Body of pancreas (tissue), 4 donors: Measurements from ENCODE around the gene ERMP1.

Source experiments
- POLR2A ChIP-seq, 3 donors: fragments of 450-650 bp; IDR thresholded peaks; one replicate each; pipeline ENCODE4 v1.6.1; 2016; ENCODE audit warnings: antibody characterized with exemption in 3 of 3, mild to moderate bottlenecking in 2 of 3
- TF ChIP-seq, protein P1 (sequence below), 7 experiments: fragments of 450-650 bp in 4 of 7; fragments of 200-600 bp in 3 of 7; sonication (generic) in 3 of 7; IDR thresholded peaks; one replicate each; pipeline ENCODE4 v1.5.1; 2016 to 2019; ENCODE audit warnings: antibody characterized with exemption in 7 of 7

GRCh38 chr9:5793812-5794211 is 39.1 kb downstream of the ERMP1 start:
- TF ChIP-seq, protein P1, sequence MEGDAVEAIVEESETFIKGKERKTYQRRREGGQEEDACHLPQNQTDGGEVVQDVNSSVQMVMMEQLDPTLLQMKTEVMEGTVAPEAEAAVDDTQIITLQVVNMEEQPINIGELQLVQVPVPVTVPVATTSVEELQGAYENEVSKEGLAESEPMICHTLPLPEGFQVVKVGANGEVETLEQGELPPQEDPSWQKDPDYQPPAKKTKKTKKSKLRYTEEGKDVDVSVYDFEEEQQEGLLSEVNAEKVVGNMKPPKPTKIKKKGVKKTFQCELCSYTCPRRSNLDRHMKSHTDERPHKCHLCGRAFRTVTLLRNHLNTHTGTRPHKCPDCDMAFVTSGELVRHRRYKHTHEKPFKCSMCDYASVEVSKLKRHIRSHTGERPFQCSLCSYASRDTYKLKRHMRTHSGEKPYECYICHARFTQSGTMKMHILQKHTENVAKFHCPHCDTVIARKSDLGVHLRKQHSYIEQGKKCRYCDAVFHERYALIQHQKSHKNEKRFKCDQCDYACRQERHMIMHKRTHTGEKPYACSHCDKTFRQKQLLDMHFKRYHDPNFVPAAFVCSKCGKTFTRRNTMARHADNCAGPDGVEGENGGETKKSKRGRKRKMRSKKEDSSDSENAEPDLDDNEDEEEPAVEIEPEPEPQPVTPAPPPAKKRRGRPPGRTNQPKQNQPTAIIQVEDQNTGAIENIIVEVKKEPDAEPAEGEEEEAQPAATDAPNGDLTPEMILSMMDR (IDR thresholded peaks at IDR 0.05), result no peak
- TF ChIP-seq POLR2A (IDR thresholded peaks at IDR 0.05), result no peak
